ELR (cell line): ENCODE results near the gene TMEM222.

Experiments used
- DNase-seq: peaks from one replicate; pipeline ENCODE4 v3.0.0-alpha.2; 2015; ENCODE audit warnings: low read depth

Gene TMEM222

GRCh38 chr1:27342391-27342777 is 20.4 kb downstream of the TMEM222 start:
- no peak for DNase-seq

- DNase-seq, result no peak
Observed at GRCh38 chr1:27342778-27343638, 21.0 kb downstream of the TMEM222 start.

- no peak for DNase-seq
Observed at GRCh38 chr1:27343639-27344025, 21.7 kb downstream of the TMEM222 start.

GRCh38 chr1:27345272-27345671 is 23.3 kb downstream of the TMEM222 start:
- DNase-seq, result no peak

GRCh38 chr1:27346357-27346756 is 24.4 kb downstream of the TMEM222 start:
- no peak for DNase-seq

- peak; percentile 48 for DNase-seq
Observed at GRCh38 chr1:27346991-27347624, 25.1 kb downstream of the TMEM222 start.

GRCh38 chr1:27348861-27349783 is 27.2 kb downstream of the TMEM222 start:
- peak; percentile 52 for DNase-seq

GRCh38 chr1:27349784-27350662 is 28.1 kb downstream of the TMEM222 start:
- peak; percentile 66 for DNase-seq

GRCh38 chr1:27350663-27351540 is 28.9 kb downstream of the TMEM222 start:
- DNase-seq, result no peak

- no peak for DNase-seq
Observed at GRCh38 chr1:27351541-27352107, 29.7 kb downstream of the TMEM222 start.

GRCh38 chr1:27353166-27353565 is 31.2 kb downstream of the TMEM222 start:
- no peak for DNase-seq

GRCh38 chr1:27353629-27354028 is 31.7 kb downstream of the TMEM222 start:
- DNase-seq, result no peak

GRCh38 chr1:27355683-27356082 is 33.7 kb downstream of the TMEM222 start:
- no peak for DNase-seq

GRCh38 chr1:27356277-27356618 is 34.3 kb downstream of the TMEM222 start:
- DNase-seq, result no peak

- DNase-seq, result no peak
Observed at GRCh38 chr1:27356619-27357280, 34.8 kb downstream of the TMEM222 start.

GRCh38 chr1:27357281-27358037 is 35.5 kb downstream of the TMEM222 start:
- DNase-seq, result peak; percentile 30

- DNase-seq, result no peak
Observed at GRCh38 chr1:27358038-27358927, 36.3 kb downstream of the TMEM222 start.

GRCh38 chr1:27358928-27359313 is 37.0 kb downstream of the TMEM222 start:
- DNase-seq, result no peak
